Measurements from ENCODE around the gene LY6G6F.

Gene LY6G6F

DNA sequence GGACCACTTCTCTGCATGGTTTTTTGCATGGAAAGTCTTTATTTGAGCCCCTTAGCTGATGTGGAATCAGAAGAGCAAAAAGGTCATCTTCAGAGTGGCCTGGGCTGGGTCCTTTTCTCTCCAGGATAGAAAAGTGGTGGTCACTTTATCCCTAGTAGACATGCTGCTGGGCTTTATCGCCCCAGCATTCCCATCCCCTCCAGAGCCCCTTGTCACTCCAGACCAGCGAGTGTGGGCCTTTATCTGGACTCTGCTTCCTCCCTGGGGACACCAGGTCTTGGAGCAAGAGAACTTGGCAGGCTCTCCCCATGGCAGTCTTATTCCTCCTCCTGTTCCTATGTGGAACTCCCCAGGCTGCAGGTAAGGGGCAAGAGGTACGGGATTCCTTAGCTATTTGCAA lies at the start of gene LY6G6F:
Gene LY6G6F, plus strand, starts transcription at position 268 of the 400 bp plus-strand sequence. Its CDS starts 41 bp downstream, at position 309.
- no peak for DNase-seq (ENCODE audit: low spot score)

DNA sequence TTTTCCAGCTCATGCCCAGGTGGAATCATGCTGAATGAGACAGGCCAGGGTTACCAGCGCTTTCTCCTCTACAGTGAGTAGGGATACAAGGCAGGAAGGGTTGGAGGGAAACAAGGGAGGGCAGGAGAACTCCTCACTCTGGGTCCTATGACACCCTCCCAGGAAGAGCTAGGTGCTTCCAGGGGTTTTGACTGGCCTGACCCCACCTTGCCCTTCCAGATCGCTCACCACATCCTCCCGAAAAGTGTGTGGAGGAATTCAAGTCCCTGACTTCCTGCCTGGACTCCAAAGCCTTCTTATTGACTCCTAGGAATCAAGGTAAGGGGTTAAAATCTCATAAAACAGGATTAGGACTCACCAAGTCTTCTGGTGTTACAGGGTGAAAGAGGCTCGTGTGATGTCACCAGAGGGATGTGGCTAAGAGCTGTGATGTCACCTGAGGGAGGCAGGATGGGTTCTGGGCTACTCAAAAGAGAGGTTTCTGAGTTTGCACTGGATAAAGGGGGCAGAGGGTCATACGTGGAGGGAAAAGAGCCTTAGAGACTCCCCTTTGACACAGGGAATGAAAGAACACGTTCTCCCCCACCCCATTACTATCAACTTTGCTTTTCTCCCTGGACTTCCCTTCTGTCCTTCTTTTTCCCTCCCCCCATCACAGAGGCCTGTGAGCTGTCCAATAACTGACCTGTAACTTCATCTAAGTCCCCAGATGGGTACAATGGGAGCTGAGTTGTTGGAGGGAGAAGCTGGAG lies 49.1 kb upstream of the LY6G6F start:
- no peak for DNase-seq (ENCODE audit: low spot score)

GRCh38 chr6:31658158-31658688 lies 48.4 kb upstream of the LY6G6F start:
- no peak for DNase-seq (ENCODE audit: low spot score)

GRCh38 chr6:31658983-31659648 lies 47.5 kb upstream of the LY6G6F start:
- no peak for DNase-seq (ENCODE audit: low spot score)

- no peak for DNase-seq (ENCODE audit: low spot score)
These were observed 46.9 kb upstream of the LY6G6F start for GRCh38 chr6:31659649-31660380.

- DNase-seq (ENCODE audit: low spot score): peak; percentile 75
These were observed 46.0 kb upstream of the LY6G6F start, which contains the start of gene C6orf47 for GRCh38 chr6:31660381-31661261. C6orf47 (minus strand) TSS chr6:31660778; CDS start chr6:31659947, 831 bp downstream.

DNA sequence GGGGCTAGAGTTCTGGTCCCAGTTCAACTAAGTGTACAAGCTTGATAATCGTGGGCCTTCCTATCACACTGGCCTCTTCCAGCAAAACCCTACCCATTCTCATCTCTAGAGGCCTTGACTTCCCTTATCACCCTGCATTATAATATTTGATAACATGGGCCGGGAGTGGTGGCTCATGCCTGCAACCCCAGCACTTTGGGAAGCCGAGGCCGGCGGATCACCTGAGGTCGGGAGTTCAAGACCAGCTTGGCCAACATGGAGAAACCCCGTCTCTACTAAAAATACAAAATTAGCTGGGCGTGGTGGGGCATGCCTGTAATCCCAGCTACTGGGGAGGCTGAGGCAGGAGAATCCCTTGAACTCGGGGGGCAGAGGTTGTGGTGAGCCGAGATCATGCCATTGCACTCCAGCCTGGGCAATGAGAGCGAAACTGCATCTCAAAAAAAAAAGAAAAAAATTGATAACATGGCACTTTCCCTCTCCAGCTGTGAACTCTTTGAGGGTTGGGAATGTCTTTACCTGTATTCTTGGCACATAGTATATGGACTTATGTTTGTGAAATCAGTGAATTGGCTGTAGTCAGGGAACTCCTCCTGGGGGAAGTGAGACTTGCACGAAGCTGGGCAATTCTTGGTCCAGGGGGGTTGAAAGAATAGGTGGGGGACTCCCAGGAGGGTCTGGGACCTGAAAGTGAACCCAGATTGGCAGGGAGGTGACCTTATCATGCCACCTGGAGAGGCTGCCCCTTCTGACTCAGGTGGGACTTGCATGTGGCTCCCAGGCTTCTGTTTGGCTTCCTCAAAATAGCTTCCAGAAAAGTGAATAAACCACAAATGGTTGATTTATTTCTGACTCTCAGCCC lies 45.2 kb upstream of the LY6G6F start:
- DNase-seq (ENCODE audit: low spot score): no peak

DNA sequence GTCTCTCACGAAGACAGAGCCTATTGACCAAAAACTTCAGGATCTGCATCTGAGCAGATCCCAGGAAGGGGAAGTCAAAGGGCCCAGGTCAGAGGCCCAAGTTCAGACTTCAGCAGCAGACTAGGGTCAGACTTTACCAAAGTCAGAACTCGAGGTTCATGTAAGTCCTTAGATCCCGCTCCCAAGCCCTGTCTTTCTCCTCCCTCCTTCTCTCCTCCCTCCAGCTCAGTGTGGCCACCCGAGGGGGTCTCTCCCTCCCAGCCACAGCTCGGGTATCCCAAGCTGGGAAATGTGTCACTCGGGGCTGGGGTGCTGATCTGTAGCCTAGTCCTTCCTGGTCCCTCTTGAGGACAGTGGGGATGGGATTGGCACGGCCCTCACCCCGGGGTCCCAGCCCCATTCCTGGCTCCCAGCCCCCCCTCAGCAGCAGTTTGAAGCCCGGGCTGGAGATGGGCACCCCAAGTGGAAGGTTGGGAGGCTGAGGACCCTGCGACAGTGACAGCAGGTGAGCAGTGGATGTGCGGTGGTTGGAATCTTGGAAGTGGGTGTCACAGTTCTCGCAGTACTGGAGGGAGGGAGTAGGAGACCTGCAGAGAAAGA lies 44.4 kb upstream of the LY6G6F start:
- no peak for DNase-seq (ENCODE audit: low spot score)

DNA sequence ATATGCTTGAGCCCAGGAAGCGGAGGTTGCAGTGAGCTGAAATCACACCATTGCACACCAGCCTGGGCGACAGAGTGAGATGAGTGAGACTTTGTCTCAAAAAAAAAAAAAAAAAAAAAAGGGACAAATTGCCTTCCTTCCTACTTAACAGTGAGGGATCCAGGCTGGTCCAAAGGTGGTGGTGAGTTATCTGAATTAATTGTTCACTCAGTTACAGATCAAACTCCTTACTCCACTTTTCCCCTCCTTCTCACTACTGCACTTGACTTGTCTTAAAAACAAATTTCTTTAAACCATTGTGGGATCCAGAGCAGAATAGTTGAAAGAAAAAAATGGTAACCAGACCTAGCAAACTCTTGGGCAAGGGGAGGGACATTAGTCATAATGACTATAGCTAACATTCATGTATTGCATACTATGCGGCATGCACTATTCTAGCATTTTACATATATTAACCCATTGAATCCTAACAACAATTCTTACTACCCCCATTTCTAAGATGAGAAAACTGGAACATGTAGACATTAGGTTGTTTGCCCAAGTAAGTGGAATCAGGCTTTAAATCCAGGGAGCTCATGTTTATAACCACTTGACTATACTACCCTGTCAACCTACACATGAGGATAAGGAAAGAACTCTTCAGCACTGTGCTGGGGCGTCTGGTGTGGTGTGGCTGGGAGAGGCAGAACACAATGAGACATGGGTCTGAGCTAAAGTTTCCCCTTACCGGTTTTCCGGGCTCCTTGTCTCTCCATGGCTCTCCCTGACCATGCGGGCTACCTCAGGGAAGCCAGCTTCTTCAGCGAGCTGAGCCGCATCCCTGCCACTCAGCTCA lies 43.3 kb upstream of the LY6G6F start:
- no peak for DNase-seq (ENCODE audit: low spot score)

- peak; percentile 37 for DNase-seq (ENCODE audit: low spot score)
These were observed 42.5 kb upstream of the LY6G6F start for GRCh38 chr6:31663961-31664789.

DNA sequence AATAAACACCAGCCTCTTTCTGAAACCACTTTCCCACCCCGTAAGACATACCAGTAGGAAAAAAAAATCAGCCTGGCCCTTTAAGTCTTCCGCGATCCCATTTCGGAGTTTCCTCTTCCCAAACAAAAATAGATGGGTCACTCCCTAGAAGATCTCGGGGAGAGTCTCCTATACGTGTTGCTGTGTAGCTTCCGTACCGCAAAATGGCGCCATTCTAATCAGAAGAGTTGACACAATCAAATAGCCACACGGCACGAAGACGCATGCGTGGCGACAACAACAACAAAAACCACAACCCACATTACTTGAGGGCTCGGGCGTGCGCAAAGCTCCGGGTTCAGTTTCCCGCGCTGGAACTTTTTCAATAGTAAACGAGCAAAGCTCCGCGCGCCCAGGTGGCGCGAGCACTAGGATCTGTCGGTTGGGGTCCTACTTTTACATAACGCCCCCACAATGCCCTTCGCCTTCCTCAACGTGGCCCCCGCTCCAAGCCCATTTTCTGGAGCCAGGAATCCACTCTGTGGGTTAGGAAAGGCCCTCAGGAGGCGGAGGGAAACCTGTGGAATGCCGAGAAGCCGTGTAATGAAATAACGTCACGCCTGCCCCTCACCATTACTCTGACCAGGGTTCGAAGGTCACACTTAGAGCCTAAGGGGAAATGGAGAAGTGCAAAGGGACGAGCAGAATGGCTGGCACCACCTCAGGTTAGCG lies 41.7 kb upstream of the LY6G6F start, which contains the start of gene GPANK1:
Gene GPANK1, minus strand, starts transcription at position 208 of the 711 bp plus-strand sequence. CDS start 519 bp downstream, outside the sequence.
- peak; percentile 92 for DNase-seq (ENCODE audit: low spot score)

- peak; percentile 96 for DNase-seq (ENCODE audit: low spot score)
These were observed 40.9 kb upstream of the LY6G6F start, which contains the start of gene CSNK2B for GRCh38 chr6:31665501-31666336. CSNK2B (plus strand) TSS chr6:31666080; CDS start chr6:31666832, 752 bp downstream.

- DNase-seq (ENCODE audit: low spot score): no peak
These were observed 40.2 kb upstream of the LY6G6F start for GRCh38 chr6:31666337-31666965.

GRCh38 chr6:31669676-31670075 lies 37.0 kb upstream of the LY6G6F start, which contains the start of gene LY6G5B:
LY6G5B (plus strand) TSS chr6:31669976; CDS start chr6:31670951, 975 bp downstream.
- no peak for DNase-seq (ENCODE audit: low spot score)

DNA sequence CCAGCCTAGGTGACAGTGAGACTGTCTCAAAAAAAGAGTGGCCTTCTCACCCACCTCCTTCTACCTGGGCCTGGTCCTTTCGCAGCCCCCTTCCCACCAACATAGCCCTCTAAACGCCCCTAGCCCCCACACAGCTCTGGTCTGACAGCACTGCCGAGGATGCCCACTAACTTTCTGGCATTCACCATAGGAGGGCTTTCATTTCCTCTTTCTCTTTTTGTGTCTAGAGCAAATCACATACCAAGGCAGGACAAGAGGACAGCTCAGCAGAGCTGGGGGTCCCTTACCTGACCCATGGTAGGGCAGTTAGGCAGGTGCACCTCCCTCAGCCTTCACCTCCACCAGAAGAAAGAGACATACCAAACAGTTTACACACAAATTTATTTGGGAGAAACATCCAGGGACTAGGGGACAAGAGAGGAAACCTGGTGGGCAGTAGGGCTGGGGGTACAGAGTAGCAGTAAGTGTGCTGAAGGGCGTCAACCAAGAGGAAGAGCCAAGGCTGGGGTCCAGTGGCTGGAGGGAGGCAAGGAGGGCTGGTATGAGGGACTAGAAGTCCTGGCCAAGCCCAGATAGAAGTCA lies 30.3 kb upstream of the LY6G6F start:
- no peak for DNase-seq (ENCODE audit: low spot score)
